ENCODE data around the gene SWAP70. TPM values are rescaled to one million over a fixed set of nuclear protein-coding genes. Genes with fewer than 3 reads are reported as not detected.

The SWAP70 gene
- total RNA-seq, 1 experiment from 2014 or later, result 18.6 TPM

GRCh38 chr11:9777525-9777924, 113.6 kb downstream of the SWAP70 start:
- Histone ChIP-seq H3K27ac (no peak overlapping the region), H4K20me1 (ENCODE audit: insufficient read depth) (no peaks in the 10 kb centered on the region), H3K79me2 (ENCODE audit: low read depth) (no peaks in the 10 kb centered on the region), H3K27me3 (ENCODE audit: insufficient read depth, low read depth) (no peaks in the 10 kb centered on the region), H2AFZ (no peak overlapping the region), H3K4me1 (replicated peaks; ENCODE audit: insufficient read depth) (no peaks in the 10 kb centered on the region), H3K9me3 (ENCODE audit: insufficient read depth, low read depth) (no peaks in the 10 kb centered on the region), H3F3A (ENCODE audit: insufficient read depth, low read depth) (no peaks in the 10 kb centered on the region), H3K4me2 (no peak overlapping the region), H3K4me3 (no peak overlapping the region), H3K9me2 (ENCODE audit: insufficient read depth) (no peaks in the 10 kb centered on the region), H3K36me3 (ENCODE audit: low read depth) (no peaks in the 10 kb centered on the region)
- intact Hi-C loops (cut with micrococcal nuclease; ENCODE audit: unreplicated experiment), result no loop called here
- BruUV-seq (replicated peaks), result no TSS peak
- ChIA-PET POLR2A (ENCODE audit: unreplicated experiment) (no interaction called here), CTCF (no interaction called here)
- TF ChIP-seq CTCF (conservative IDR thresholded peaks at IDR 0.05), result no peak
- no peak for TF ChIP-seq EZH2 (IDR thresholded peaks at IDR 0.05; ENCODE audit: low read depth)
- DNase-seq, result no peak

GRCh38 chr11:9780929-9781328, 117.1 kb downstream of the SWAP70 start:
- H3K27me3 ChIP-seq (ENCODE audit: insufficient read depth, low read depth), result no peaks in the 10 kb centered on the region
- no peaks in the 10 kb centered on the region for H3K36me3 ChIP-seq (ENCODE audit: low read depth)
- no peak overlapping the region for H2AFZ ChIP-seq
- no TSS peak for BruUV-seq (replicated peaks)
- H4K20me1 ChIP-seq (ENCODE audit: insufficient read depth), result no peaks in the 10 kb centered on the region
- no peak overlapping the region for H3K4me3 ChIP-seq
- H3K27ac ChIP-seq, result no peak overlapping the region
- intact Hi-C loops (cut with micrococcal nuclease; ENCODE audit: unreplicated experiment), result no loop called here
- H3K4me2 ChIP-seq, result no peak overlapping the region
- TF ChIP-seq CTCF (conservative IDR thresholded peaks at IDR 0.05) (no peak), EZH2 (IDR thresholded peaks at IDR 0.05; ENCODE audit: low read depth) (no peak)
- ChIA-PET CTCF (no interaction called here), POLR2A (ENCODE audit: unreplicated experiment) (no interaction called here)
- no peaks in the 10 kb centered on the region for H3K79me2 ChIP-seq (ENCODE audit: low read depth)
- no peaks in the 10 kb centered on the region for H3F3A ChIP-seq (ENCODE audit: insufficient read depth, low read depth)
- no peaks in the 10 kb centered on the region for H3K9me2 ChIP-seq (ENCODE audit: insufficient read depth)
- H3K4me1 ChIP-seq (replicated peaks; ENCODE audit: insufficient read depth), result no peaks in the 10 kb centered on the region
- H3K9me3 ChIP-seq (ENCODE audit: insufficient read depth, low read depth), result no peaks in the 10 kb centered on the region
- DNase-seq, result no peak

- Histone ChIP-seq H3K27me3 (ENCODE audit: insufficient read depth, low read depth) (no peaks in the 10 kb centered on the region), H3F3A (ENCODE audit: insufficient read depth, low read depth) (no peaks in the 10 kb centered on the region), H3K9me3 (ENCODE audit: insufficient read depth, low read depth) (no peaks in the 10 kb centered on the region), H3K36me3 (ENCODE audit: low read depth) (no peaks in the 10 kb centered on the region), H3K79me2 (ENCODE audit: low read depth) (no peaks in the 10 kb centered on the region), H3K27ac (no peak overlapping the region), H4K20me1 (ENCODE audit: insufficient read depth) (no peaks in the 10 kb centered on the region), H3K4me2 (no peak overlapping the region), H3K9me2 (ENCODE audit: insufficient read depth) (no peaks in the 10 kb centered on the region), H2AFZ (no peak overlapping the region), H3K4me3 (no peak overlapping the region), H3K4me1 (replicated peaks; ENCODE audit: insufficient read depth) (no peaks in the 10 kb centered on the region)
- intact Hi-C loops (cut with micrococcal nuclease; ENCODE audit: unreplicated experiment), result no loop called here
- no TSS peak for BruUV-seq (replicated peaks)
- ChIA-PET POLR2A (ENCODE audit: unreplicated experiment) (no interaction called here), CTCF (no interaction called here)
- TF ChIP-seq EZH2 (IDR thresholded peaks at IDR 0.05; ENCODE audit: low read depth), result no peak
- TF ChIP-seq CTCF (conservative IDR thresholded peaks at IDR 0.05), result no peak
- DNase-seq, result no peak
Measured at GRCh38 chr11:9783986-9784385, 120.1 kb downstream of the SWAP70 start.

All from PC-9 (cell line).